Raji (cell line): ENCODE data around the gene ENPP4.

ENCODE experiments used
- POLR2A ChIP-seq: IDR thresholded peaks from 2 replicates; pipeline ENCODE4 v1.6.1; 2011; ENCODE audit warnings: low read depth, low read length, control low read depth; ENCODE audit not compliant: insufficient read depth

Gene ENPP4

DNA sequence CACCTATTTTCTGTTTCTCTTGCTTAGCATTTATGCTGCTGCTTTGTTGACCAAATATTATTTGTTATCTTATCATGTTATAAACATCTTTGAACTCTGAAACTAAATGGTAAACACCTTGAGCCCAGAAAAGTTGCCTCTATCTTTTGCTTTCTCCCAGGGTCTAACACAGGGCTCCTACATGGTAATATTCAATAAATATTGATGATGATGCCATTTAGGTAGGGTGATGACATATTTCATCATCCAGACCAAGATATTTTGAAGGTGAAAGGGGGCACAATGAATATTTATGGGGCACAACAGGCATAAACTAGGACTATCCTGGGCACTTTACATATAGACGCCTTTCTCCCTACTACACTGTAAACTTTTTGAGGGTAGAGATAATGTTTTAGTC lies 11.6 kb upstream of the ENPP4 start:
- no peak for TF ChIP-seq POLR2A

DNA sequence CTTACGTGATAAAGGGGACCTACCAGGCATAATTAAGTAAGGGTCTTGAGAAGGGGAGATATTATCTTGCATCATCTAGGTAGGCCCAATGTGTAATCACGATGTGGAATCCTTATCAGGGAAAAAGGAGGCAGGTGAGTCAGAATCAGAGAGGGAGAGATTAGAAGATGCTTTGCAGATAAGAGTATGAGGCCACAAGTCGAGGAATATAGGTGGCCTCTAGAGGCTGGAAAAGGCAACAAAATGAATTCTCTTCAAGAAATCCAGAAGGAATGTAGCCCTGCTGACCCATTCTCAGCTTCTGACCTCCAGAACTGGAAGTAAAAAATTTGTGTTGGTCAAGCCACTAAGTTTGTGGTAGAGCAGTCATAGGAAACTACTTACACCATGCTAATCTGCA lies 11.0 kb upstream of the ENPP4 start:
- no peak for TF ChIP-seq POLR2A

DNA sequence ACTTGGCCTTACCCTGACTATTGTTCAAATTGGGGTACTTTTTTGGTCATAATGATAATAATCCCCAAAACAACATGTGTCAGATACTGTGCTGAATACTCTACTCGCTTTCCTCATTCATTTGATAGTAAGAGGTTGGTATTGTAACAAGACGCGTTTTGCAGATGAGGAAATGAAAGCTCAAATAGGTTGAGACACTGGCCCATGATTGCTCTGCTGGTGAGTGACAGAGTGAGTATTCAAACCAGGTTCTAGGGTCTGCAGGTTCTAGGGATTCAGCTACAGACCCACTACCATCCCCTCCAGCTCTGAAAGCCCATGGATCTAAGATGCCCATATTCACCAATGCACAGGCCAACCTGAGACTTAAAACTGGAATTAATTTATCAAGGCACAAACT lies 1.3 kb upstream of the ENPP4 start:
- no peak for TF ChIP-seq POLR2A

DNA sequence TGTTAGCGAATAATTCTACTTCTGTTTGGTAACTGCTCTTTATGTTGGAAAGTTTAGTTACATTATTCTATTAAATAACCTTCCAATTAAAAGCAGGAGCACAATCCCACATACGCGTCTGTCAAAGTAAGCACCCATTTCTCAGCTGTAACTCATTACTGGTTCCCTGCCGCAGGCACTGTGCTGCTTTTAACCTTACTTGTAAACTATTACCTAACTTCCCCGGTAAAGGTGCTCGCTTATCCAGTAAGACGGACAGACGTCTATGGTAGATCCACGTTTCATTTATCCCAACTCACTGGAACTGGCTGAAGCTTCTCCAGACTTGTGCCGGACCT lies 529 bp upstream of the ENPP4 start:
- no peak for TF ChIP-seq POLR2A

DNA sequence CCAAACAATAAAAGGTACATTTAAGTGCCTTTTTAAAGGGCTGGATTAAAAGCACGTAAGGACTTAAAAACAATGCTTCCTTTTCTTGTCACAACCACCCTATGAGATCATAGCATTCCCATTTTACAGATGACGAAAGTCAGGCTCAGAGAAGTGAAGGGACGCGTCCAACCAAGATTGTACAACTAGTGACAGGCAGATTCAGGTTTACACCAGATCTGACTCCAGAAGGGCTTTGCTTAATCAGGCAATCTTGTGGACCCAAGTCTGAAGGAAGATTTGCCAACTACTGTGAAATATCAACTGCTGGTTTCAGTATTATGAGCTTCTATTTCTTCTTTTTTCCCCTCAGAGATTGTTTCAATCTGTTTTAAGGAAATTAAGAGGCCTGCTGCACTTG lies 877 bp downstream of the ENPP4 start:
- no peak for TF ChIP-seq POLR2A

DNA sequence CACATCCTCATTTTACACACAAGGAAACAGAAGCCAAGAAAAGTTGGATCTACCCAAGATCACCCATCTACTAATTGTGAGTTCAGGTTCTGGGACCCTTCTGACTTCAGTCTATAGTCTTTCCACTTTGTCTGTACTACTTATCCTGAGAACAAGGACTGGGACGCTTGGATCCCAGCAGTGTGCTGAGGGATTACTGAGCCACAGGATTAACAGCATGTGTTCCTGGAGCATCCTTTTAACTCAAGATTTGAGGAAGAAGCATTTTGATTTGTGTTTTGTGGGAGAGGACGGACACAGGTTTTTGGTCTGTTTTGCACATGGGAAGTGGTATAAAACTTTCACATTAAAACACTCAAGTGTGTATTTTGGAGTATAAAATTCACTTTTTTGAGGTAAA lies 4.4 kb downstream of the ENPP4 start:
- TF ChIP-seq POLR2A, result no peak

DNA sequence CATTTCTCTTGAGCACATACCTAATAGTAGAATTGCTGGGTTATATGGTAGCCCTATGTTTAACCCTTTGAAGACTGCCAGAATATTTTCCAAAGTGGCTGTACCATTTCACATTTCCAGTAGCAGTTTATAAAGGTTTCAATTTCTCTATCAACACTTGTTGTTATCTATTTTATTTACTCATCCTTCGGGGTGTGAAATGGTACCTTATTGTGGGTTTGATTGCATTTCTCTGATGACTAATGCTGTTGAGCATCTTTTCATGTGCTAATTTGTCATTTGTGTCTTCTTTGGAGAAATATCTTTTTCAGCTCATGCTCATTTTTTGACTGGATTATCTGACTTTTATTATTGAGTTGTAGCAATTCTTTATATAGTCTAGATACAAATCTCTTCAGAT lies 5.4 kb downstream of the ENPP4 start:
- TF ChIP-seq POLR2A, result no peak

DNA sequence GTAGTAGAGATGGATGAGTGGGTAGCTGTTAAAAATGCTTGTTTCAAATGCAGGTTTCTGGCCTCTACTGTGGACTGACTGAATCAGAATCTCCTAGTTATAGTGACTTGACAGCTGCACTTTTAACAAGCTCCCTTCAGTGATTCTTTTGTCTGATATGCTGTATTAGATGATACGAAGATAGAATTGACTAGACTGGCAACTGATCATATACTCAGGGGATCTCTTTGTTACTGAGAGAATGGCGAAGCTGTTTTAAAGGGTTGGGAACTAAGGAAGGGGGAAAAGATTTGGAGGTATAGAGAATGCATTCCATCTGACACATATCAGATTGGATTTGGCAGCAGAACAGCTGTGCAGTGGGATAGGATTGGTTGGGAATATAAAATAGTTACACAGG lies 7.0 kb downstream of the ENPP4 start:
- TF ChIP-seq POLR2A, result no peak

DNA sequence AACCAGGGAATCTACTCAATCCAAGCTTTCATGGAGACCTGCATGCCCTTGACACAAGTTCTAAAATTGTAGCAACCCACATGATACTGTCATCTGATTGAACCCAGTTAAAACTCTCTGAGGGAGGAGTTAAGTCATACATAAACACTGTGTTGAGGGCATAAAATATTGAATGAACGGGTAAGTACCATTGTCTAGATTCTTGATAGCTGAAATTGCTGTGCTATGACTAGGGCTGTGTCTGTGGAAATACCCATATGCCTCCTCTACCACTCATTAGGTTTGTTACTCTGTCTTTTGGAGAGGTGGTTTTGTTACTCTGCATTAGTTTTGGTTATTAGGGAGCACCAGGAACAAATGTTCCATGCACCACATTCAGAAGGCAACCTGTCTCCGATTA lies 7.6 kb downstream of the ENPP4 start:
- TF ChIP-seq POLR2A, result no peak

DNA sequence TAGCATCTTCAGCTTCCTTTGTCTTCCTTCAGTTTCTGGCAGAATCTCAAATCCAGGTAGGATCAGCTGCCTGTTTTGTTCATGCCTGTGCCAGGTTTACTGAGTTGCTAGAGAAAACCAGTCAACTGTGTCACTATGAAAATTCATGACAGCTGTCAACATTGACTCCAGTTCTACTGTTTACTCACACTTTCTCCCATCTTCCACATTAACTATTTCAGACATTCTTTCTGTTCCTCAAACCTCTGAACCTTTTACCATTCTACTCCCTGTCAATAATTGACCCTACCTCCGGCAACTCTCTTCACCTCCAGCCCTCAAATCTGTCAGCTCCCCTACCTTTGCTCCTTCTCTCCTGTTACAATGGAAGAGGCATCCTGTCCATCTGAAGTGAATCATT lies 8.5 kb downstream of the ENPP4 start:
- no peak for TF ChIP-seq POLR2A

DNA sequence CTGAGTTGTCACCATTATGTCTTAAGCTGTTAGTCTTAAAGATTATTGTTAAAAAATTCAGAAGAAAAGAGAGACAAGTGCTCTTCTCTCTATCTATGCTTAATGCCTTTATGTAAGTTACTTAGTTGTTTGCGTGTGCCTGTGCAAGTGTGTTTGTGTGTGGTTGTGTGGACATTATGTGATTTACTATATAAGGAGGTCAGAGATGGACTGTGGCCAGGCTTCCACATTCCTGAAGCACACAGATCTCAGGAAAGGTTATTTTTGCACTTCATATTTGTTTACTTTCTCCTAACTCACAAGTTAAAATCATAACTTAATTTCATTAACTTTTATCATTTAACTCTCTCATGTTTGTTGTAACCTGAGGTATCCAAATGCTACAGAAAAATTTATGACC lies 14.5 kb downstream of the ENPP4 start:
- TF ChIP-seq POLR2A, result no peak

DNA sequence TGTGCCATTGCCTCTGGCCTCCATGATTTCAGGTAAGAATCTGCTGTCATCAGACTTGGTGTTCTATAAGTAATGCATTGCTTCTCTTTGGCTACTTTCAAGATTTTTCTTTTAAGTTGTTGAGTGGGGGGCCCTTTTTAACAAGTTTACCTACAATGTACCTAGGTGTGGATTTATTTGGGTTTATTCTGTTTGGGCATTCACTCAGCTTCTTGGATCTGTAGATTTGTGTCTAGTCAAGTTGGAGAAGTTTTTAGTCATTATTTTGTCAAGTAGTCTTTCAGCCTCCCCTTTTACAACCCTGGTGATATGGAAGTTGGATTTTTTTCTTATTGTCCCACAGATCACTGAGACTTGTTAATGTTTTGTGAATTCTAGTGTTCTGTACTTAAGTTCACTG lies 26.9 kb downstream of the ENPP4 start:
- no peak for TF ChIP-seq POLR2A

DNA sequence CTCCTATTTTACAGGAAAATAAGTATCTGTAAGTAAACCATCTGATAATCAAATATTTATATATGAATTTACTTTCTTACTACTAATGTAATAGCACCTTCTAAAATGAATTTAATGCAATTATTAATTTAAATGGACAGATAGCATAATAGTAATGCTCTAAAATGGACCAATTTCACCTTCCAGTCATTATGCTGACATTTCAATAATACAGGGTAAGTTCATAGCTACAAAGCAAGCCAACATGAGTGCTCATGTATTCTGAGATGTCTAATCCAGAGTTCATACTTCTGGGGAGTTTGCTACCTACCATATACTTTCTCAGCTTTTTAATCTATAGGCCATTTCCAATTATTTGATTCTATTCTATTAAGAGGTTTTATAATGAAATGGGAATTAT lies 29.4 kb downstream of the ENPP4 start:
- TF ChIP-seq POLR2A, result no peak

DNA sequence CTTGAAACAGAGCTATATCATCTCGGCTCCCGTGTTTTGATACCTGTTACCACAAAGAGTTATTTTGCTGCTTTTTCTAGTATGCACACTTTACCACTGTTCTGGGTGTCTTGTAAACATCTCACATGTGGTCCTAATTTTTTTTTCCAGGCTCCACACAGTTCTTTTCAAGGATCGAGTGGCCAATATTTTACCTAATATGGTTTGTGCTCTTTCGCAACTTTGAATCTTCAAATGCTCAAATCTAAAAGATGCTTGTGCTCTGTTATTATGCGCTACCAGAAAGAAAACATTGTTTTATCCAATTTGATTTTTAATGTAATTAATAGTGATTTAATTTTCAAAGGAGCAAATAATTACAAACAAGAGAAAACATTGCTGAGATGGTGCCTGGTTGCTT lies 30.3 kb downstream of the ENPP4 start:
- no peak for TF ChIP-seq POLR2A

DNA sequence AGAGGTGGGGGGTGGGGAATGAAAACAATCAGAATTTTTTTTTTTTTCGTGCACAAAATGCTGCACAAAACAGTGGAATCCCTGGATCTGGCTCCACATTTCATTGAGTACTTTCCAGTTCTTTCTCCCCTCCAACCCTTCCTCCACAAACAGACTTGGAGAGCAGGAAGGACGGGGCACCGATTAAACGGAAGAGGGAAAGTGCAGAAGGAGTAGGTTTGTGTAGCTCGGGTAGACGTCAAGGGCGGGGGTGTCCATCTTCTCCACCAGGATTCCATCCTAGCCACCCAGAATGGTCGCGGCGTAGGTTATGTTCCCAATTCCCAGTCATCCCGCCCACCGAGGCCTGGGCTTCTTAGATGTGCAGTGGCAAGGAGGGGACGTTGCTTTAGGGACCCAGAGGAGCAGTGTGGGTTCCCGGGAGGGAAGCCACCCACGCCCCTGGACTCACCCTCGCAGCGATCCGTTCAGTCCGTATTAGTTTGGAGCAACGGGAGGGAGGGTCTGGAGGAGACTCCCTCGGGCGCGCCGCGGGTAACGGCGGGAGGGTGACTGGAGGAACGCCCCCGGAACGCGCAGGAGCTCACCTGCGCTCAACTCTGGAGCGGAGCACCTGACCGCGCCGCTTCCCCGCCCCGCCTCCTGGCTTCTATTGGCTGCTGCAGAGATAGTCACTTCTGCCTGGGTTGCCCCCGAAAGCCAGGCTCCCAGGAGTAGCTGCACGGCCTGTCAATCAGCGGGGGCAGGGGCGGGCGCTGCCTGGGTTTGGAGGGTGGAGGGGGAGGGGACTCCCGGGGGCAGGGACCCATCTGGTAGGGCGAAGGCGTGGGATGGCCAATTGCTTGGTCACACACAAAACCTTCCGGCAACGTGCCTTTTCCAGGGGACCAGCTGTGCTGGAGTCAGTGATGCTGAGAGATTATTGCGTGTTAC lies 40.8 kb downstream of the ENPP4 start, which contains the start of gene ENPP5:
ENPP5 (minus strand) TSS at position 624 of the 933 bp plus-strand sequence. CDS start 2,718 bp downstream, outside the sequence.
- peak; percentile 86 for TF ChIP-seq POLR2A

DNA sequence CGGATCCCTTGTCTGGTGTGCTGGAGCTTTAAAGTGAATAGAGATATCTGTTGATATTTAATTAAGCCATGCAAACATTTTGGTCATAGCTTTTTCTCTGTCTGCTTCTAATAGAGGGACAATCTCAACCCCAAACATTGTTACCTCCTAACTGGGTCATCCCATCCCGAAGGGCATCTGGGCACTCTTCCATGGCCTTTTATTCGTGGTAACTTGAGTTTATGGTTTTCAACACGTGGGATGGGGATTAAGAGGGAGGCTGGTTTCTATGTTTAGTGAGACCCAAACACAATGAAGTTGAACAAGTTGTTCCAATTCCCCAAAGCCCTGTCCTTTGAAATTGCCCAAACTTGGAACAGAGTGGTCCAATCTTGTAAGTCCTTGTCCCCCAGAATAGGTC lies 42.4 kb downstream of the ENPP4 start:
- no peak for TF ChIP-seq POLR2A

DNA sequence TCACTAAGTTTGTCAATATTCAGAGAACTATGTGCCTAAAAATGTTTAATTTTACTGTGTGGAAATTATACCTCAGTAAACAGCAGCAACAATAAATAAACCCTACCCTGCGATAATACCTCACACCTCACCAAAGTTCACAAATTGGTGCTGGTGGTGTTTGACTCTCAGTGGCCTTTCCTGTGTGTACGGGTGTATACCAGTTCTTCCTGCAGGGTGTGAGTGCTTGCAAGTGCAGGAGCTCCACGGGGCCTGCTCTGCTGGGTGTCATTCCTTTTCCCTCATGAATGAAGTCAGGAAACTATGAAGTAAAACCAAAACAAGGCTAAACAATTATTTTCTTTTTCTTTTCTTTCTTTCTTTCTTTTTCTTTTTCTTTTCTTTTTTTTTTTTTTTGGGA lies 45.1 kb downstream of the ENPP4 start:
- TF ChIP-seq POLR2A, result no peak
